Activated gamma-delta T cell treated with anti-CD3 and anti-CD28 coated beads, Interleukin-2, amount 50 U/mL, for 16 hours (primary cell): ENCODE measurements around the gene ACSBG1.
A peak's percentile ranks its signal among the peaks of the same experiment; 100 is the strongest.
"Not testable (repeated sequence)": the region's sequence is repeated elsewhere in the genome, so short reads cannot be mapped to it uniquely, and the experiment has no call there.

Source experiments
- DNase-seq: peaks from one replicate; pipeline ENCODE4 v3.0.0-alpha.2; 2020; ENCODE audit warnings: low read depth

Gene ACSBG1

DNA sequence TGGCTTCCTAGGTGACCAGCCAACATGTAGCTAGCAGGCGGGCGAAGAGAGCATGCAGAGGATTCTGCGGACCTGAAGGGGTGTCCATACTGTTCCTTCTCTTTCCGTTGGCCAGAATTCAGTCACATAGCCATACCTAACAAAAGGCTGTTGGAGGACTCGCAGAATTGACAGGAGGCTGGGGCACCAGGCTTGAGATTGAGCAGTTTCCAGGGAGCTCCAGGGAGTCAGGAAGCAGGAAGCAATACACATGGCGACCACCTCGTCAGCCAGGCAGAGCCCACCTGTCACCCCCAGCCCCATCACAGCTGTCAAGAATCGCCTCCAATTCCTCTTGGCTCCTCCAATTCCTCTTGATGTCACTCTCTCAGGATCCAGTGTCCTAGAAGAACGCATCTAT, 16.8 kb upstream of the ACSBG1 start:
- no peak for DNase-seq

DNA sequence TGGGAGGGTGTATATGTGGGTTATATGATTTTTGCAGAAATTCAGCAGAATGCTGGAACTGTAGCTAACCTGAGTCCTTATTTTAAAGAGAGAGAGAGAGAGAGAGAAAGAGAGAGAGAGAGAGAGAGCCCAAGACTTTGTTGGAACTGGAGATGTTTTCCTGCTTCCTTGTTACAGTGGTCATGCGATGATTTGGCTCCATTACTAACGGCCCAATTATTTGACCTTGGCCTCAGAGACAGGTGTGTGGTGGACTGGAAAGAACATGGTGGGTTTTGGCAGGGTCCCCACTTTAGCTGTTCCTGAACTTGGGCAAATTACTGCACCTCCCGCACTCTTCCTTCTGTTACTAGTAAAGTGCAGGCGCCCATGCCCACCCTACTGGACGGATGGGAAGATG, 14.8 kb upstream of the ACSBG1 start:
- DNase-seq = no peak

DNA sequence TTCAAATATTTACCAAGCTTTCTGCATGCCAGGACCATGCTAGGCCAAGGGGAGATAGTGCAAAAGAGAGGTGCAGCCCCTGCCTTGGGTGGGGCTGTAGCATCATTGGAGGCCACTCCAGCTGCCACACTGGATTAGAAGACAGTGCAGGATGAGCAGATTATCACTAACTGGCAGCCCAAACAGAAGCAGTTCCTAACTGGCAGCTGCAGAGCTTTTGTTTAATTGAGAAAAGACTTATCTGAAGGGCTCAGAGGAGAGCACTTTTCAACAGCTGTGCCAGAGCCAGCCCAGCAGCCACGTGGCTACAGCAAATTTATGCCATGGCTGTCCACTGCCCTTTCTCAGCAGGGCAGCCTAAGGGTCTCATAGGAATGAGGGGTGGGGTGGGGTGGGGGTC, 13.5 kb upstream of the ACSBG1 start:
- DNase-seq = no peak

DNA sequence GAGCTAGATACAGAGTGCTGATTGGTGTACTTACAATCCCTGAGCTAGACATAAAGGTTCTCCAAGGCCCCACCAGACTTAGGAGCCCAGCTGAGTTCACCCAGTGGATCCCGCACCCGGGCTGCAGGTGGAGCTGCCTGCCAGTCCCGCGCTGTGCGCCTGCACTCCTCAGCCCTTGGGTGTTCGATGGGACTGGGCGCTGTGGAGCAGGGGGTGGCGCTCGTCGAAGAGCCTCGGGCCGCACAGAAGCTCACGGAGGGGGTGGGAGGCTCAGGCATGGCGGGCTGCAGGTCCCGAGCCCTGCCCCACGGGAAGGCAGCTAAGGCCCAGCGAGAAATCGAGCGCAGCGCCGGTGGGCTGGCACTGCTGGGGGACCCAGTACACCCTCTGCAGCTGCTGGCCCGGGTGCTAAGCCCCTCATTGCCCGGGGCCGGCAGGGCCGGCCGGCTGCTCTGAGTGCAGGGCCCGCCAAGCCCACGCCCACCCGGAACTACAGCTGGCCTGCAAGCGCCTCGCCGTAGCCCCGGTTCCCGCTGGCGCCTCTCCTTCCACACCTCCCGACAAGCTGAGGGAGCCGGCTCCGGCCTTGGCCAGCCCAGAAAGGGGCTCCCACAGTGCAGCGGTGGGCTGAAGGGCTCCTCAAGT, 11.7 kb upstream of the ACSBG1 start:
- not testable (repeated sequence) for DNase-seq

DNA sequence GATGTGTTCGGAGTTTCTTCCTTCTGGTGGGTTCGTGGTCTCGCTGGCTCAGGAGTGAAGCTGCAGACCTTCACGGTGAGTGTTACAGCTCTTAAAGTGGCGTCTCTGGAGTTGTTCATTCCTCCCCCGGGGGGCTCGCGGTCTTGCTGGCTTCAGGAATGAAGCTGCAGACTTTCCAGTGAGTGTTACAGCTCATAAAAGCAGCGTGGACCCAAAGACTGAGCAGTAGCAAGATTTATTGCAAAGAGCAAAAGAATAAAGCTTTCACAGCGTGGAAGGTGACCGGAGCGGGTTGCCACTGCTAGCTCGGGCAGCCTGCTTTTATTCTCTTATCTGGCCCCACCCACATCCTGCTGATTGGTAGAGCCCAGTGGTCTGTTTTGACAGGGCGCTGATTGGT, 11.0 kb upstream of the ACSBG1 start:
- DNase-seq = not testable (repeated sequence)

DNA sequence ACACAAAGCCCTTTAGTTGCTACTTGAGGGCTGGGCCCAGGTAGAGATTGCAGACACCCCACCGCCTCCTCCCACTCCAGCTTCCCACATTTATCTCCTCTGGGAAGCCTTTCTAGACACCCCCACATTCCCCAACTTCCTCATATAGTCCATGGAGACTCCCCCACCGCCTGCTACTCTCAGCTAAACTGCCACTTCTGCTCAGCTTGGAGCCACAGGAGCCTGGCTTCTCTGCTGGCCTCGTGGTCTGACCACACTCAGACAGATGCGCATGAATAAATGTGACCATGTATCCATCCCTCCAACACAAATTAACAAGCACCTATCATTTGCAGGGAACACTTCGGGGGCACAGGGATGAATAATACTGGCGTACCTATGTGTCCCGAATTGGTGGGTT, 10.5 kb upstream of the ACSBG1 start:
- DNase-seq = no peak

DNA sequence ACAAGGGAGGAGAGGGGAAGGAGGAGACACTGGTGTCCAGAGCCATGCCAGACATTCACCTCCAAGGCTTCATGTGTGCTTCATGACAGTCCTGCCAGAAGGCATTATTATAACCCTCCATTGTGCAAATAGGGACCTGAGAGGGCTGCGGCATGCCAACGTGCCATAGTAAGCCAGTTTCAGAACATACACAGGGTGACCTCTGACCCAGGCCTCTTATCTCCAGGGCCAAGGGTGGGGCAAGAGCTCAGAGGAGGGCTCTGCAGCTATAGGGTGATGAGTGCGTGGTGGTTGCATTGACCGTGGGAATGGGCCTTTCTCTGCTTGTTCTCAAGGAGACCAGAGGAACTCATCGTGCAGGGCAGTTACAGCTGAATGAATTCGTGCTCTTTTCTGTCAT, 9.7 kb upstream of the ACSBG1 start:
- no peak for DNase-seq

DNA sequence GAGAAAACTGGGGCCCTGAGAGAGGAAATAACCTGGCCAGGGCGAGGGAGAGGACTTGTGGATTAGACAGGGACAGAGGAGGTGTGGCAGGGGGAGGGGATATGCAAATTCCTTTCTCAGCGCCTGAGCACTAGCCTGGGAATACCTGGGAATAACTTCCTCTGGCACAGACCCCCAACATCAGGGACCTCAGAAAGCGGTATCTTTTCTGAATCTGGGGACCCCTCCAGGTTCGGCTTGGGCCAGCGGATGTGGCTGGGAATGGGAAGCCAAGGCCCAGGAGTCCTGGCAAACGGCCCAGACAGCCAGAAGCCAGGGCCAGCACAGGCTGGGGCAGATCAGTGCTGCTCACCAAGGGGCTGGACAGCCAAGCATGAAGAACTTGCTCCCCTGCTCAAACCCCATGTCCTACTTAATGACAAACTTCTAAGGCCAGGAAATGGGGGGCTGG, 9.2 kb upstream of the ACSBG1 start:
- no peak for DNase-seq

DNA sequence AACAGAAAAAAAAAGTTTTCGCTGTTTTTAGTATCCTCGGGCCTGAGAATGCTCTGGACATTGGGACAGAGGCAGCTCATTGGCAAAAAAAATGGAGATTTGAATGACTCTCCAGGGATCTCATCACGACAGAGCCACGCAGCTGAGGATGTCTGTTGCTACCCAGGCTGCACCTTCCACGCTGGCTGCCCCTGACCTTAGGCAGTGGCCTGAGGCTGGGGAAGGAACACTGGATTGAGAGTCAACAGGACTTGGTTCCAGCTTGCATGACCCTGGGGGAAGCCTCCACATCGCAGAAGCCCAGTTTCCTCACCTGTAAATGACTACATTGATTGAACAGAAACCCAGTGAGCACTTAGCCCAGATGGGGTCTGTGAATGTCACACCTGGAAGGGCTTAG, 8.7 kb upstream of the ACSBG1 start:
- DNase-seq = no peak

DNA sequence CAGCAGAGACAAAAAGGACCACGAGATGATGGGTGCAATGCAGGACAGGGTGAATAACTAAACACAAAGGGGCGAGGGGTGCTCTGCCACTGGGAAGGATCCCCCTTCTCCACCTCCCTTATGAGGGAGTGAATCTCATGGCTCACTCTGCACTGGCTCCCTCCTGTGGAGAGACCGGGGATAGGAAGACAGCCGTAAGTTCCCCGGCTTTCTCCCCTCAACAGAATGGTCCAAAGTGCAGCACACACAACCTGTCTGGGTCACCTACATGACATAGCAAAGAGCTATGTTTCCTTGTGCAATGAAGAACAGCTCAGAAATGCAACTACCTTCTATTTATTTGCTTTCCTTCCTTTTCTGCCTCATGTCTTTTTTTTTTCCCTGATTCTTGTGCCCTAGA, 7.8 kb upstream of the ACSBG1 start:
- DNase-seq = no peak

DNA sequence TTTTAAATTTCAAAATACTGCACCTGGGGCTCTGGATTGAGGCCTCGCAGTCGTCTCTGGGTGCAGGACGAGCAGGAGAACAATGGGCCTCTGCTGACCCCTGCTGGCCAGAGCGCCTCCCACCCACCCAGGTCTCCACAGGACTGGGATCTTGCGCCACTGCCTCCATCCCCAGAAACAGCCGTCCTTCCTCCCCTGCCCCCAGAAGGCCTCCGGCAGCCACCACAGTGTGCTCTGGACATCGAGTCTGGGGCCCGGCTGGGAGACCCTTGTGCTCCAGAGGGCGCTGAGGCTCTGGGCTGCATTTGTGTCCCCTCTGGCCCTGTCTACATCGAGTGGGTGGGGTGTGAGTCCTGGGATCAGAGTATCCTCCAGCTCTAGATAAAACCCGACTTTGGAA, 6.7 kb upstream of the ACSBG1 start:
- peak; percentile 69 for DNase-seq

DNA sequence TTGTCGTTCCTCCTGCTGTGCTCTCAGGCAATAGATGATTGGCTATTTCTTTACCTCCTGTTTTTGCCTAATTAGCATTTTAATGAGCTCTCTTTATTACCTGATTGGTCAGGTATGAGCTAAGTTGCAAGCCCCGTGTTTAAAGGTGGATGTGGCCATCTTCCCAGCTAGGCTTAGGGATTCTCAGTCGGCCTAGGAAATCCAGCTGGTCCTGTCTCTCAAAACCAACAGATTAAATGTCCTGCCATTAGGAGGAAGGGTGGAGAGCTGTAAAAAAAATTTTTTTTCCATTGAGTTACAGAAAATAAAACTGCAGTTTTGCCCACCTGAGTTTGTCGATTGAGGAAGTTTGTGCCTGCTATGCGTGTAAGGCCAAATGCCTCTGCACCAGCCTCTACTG, 5.4 kb upstream of the ACSBG1 start:
- no peak for DNase-seq

DNA sequence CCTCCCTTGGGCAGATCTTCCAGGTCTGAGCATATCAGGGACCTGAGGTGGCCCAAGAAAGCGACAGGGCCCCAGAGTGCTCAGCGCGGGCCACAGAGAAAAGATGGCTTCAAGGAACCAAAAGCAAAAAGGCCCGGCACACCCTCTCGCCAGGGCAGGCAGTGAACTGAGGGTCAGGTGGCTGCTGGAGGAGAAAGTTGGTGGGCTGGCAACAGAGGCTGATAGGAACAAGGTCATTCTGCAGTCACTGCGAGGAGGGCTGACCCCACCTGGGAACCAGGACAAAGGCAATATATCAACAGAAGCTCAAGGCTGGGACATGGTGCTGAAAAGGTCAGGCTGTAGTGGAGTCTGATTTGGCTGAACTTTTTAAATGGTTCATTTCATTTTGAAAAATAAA, 2.8 kb upstream of the ACSBG1 start:
- DNase-seq = no peak

DNA sequence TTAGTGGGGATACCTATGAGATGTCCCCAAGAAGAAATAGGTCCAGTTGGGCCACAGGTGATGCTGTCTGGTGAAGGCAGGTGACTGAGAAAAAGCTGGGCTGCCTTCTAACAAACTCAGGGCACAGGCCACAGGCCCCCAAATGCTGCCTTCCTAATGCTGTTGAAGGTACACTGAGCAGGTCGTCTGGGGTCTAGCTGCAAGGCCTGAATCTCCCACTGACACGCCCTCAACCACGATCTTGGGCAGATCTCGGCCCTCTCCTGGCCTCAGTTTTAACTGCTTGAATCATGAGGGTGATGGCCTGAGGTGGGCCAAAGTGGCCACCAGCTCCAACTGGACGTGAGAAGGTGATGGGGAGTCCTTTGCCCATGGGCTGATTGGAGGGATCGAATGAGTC, 2.1 kb upstream of the ACSBG1 start:
- no peak for DNase-seq

DNA sequence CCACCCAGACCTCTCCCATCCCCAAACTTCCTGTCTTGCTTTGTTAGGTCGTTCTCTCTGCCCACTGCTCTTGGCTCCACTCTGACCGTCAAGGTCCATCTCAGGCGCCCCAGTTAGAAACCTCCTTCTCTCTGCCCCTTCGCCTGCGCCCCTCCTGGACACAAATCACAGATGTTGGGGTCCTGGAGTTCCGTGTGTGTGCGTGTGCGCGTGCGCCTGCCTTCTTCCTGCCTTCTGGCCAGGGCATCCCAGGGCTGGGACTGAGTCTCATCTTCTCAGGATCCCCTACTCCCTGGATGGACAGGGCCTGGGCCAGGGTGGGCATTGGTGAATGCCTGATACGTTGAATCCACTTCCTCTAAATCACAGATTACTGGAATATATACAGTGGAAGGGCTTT, 869 bp downstream of the ACSBG1 start:
- DNase-seq = no peak

DNA sequence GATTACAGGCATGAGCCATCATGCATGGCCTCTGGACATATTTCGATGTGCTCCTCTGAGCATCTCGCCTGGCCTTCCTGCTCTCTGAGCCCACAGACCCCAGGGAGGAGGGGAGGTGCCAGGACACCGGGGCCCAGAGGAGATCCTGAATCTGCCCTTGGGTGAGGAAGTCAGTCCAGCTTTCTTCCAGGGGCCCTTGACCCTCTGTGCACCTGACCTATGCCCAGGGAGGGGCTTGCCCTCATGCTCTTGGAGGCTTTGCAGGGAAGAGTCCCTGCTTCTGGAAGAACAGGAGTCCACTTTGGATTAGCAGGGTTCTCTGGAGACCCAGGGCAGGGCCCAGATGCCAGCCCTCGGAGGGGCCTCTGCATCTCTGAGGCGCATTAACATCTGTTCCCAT, 1.4 kb downstream of the ACSBG1 start:
- DNase-seq = no peak

DNA sequence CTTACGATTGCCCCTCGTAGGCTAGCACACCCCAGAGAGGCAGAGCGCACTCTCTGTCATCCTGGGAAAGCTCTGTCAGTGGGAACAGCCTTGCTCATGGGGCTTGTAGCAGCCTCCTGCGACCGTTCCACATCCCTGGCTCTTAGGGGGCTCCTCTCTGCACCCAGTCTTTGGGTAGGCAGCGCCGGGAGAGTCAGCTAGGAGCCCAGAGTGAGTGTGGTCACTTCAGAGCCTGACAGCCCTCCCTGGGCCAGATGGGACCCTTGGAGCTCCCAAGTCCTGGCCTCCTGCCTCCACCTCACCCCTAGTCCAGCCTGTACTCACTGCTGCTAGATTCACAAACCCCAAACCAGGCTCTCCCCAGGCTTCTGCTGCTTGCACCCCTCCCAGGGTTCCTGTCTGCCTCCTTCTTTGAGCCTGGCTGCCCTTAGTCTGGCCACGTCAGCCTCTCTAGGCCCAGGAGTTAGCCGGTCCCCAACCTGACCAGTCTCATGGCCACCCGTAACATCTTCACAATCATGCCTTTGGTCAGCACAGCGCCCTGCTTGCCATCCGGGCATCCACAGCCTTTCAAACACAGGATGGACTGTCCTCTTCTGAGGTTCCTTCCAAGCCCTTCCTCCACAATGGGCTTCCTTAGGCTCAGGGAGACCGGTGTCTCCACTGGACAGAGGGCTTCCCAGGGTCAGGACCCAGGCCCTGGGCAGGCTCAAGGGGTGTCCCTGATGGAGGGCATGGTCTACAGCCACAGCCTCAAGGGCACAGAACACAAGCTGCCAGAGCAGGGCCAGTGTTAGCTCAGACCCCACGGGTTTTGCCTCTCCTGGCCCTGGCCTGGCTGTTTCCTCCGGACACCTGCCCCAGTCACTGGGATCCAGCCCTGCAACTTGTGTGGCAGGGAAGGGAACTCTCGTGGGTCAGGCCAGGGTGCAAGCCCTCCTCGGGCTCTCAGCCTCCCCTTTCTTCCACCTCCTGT, 4.6 kb downstream of the ACSBG1 start:
- DNase-seq = no peak

DNA sequence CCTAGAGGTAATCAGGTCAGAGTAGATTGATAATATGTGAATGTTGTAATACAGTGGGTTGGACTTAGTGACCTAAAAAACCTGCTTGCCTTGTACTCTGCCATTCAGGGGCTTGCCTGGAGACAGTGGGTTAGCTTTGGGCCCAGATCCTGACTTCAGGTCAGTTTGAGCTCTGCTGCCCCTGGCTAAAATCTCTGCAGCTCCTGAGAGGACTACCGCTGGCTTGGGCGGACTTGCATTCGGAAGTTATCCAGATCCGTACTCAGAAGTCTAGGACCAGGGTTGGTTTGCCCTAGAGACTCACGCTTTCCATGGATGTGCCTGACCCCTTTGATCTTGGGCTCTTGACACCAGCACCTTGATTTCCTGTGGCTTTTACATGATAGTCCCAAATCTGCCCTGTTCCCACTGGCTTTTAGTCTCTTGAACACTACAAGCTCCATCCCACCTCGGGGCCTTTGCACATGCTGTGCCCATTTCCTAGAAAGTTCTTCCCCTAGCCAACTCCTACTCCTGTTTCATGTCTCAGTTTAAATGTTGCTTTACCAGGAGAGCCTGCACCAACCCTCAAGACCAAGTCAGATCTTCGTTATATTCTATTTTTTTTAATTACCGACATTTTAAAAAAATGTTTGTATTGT, 5.9 kb downstream of the ACSBG1 start:
- DNase-seq = no peak

DNA sequence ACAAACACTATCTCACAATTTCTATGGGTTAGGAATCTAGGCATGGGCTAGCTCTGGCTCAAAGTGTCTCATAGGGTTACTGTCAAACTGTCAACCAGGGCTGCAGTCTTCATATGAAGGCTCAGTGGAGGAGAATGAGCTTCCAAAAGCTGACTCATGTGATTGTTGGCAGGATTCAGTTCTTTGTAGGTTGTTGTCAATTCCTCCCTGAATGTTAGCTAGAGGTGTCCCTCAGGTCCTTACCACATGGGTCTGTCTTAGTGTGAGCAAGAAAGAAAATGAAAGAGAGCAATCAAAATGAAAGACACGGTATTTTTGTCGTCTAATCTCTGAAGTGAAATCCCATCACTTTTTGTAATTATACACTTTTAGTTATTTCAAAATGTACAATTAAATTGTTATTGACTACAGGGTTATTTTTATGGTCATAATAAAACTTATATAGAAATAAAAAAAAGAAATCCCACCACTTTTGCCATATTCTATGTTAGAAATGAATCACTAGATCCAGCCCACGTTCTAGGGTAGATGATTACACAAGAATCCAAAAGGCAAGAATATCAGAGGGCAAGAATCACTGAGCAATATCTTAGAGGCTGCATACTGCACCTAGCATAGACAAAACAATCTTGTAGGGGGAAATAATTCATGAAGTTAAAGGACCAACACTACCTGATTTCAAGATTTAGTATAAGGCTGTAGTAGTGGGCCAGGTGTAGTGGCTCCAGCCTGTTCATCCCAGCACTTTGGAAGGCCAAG, 8.4 kb downstream of the ACSBG1 start:
- DNase-seq = no peak

DNA sequence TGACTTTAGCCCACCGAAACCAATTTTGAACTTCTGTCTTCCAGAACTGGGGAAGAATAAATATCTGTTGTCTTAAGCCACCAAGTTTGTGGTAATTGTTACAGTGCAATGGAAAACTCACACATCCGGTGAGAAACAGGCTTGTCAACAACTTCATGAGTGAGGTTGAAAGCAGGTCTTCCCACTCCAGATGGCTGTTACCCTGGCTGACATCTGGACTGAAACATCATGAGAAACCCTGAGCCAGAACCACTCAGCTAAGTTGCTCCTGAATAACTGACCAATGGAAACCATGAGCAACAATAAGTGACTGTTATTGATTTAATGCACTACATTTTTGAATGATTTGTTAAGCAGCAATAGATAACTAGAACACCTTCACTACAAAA, 10.3 kb downstream of the ACSBG1 start:
- no peak for DNase-seq

DNA sequence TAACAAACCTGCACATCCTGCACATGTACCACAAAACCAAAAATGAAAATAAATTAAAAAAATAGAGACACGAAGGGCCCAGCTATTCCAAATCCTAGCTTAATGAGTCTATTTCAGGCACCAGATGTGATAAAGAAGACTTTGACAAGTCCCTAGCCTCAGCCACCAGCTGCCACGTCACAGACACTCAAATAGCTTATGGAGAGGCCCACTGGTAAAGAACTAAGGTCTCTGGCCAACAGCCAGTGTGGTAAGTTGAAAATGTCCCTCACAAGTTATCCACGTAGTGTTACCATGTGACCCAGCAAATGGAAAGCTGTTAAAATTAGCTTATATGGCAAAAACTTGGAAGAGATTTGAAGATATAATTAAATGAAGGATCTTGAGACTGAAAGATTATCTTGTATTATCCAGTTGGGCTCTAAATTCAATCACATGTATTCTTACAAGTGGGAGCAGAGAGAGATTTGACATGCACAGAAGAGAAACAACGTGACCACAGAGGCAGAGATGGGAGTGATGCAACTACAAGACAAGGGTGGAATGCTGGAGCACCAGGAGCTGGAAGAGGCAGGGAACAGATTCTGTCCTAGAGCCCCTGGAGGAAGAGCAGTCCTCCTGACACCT, 10.9 kb downstream of the ACSBG1 start:
- no peak for DNase-seq
